ENCODE data around the gene SEC16A. TPM values are rescaled to one million over a fixed set of nuclear protein-coding genes. Genes with fewer than 3 reads are reported as not detected.

Gene SEC16A
- total and polyA plus RNA-seq, 3 donors from 2014 or later: 67.8 to 103 (median 90.4) TPM

GRCh38 chr9:136502940-136503550, 20.2 kb upstream of the SEC16A start:
- Histone ChIP-seq H3K36me3 (ENCODE audit: low read depth, missing control alignments) (no peaks in the 10 kb centered on the region), H3K27me3 (no peaks in the 10 kb centered on the region), H3K4me3 (no peak overlapping the region), H3K4me1 (no peaks in the 10 kb centered on the region), H3K9me3 (no peaks in the 10 kb centered on the region), H3K27ac (no peak overlapping the region)
- DNase-seq: no peak
- TF ChIP-seq CTCF (IDR thresholded peaks at IDR 0.05): no peak
- no peak for TF ChIP-seq POLR2A (IDR thresholded peaks at IDR 0.05)
- 92% methylated on average over 30 to 33 of the region's 33 CpGs for WGBS, 2 donors
- intact Hi-C loops (cut with DNase I; ENCODE audit: low total_unique reads): no loop called here

GRCh38 chr9:136502196-136502595, 19.4 kb upstream of the SEC16A start:
- Histone ChIP-seq H3K9me3 (no peaks in the 10 kb centered on the region), H3K36me3 (ENCODE audit: low read depth, missing control alignments) (no peaks in the 10 kb centered on the region), H3K27me3 (no peaks in the 10 kb centered on the region), H3K27ac (no peak overlapping the region), H3K4me1 (no peaks in the 10 kb centered on the region), H3K4me3 (no peak overlapping the region)
- 94 to 100% methylated on average over 26 to 38 of the region's 38 CpGs for WGBS, 2 donors
- no peak for DNase-seq
- intact Hi-C loops (cut with DNase I; ENCODE audit: low total_unique reads): no loop called here
- TF ChIP-seq CTCF (IDR thresholded peaks at IDR 0.05): no peak
- no peak for TF ChIP-seq POLR2A (IDR thresholded peaks at IDR 0.05)

- 94% methylated on average over 23 of the region's 23 CpGs; no CpG with 5 or more reads in 1 of the 2 donors for WGBS, 2 donors
- Histone ChIP-seq H3K27me3 (no peaks in the 10 kb centered on the region), H3K4me3 (no peak overlapping the region), H3K27ac (no peak overlapping the region), H3K9me3 (no peaks in the 10 kb centered on the region), H3K4me1 (no peaks in the 10 kb centered on the region), H3K36me3 (ENCODE audit: low read depth, missing control alignments) (no peaks in the 10 kb centered on the region)
- no peak for TF ChIP-seq POLR2A (IDR thresholded peaks at IDR 0.05)
- TF ChIP-seq CTCF (IDR thresholded peaks at IDR 0.05): no peak
- intact Hi-C loops (cut with DNase I; ENCODE audit: low total_unique reads): no loop called here
- no peak for DNase-seq
Measured at GRCh38 chr9:136501686-136502085, 18.8 kb upstream of the SEC16A start.

GRCh38 chr9:136499935-136500910, 17.4 kb upstream of the SEC16A start:
- intact Hi-C loops (cut with DNase I; ENCODE audit: low total_unique reads): no loop called here
- H3K27ac ChIP-seq: no peak overlapping the region
- no peak for TF ChIP-seq CTCF (IDR thresholded peaks at IDR 0.05)
- no peak for TF ChIP-seq POLR2A (IDR thresholded peaks at IDR 0.05)
- H3K27me3 ChIP-seq: no peaks in the 10 kb centered on the region
- no peaks in the 10 kb centered on the region for H3K9me3 ChIP-seq
- no peak for DNase-seq
- H3K36me3 ChIP-seq (ENCODE audit: low read depth, missing control alignments): no peaks in the 10 kb centered on the region
- H3K4me1 ChIP-seq: no peaks in the 10 kb centered on the region
- no peak overlapping the region for H3K4me3 ChIP-seq
- 84 to 95% methylated on average over 8 to 50 of the region's 50 CpGs for WGBS, 2 donors
